HFFc6 (cell line): Measurements from ENCODE around the gene LNP1. TPM values are rescaled to one million over a fixed set of nuclear protein-coding genes. Genes with fewer than 3 reads are reported as not detected.

Experiments
- DNase-seq: peaks from one replicate; pipeline ENCODE4 v3.0.0-alpha.2; 2018
- H3K27ac Mint-ChIP-seq: 2 replicates; pipeline ENCODE4 v1.8.0; 2020; ENCODE audit warnings: mild to moderate bottlenecking, mixed read lengths
- H3K27me3 Mint-ChIP-seq: 2 replicates; pipeline ENCODE4 v1.8.0; 2021; ENCODE audit warnings: mild to moderate bottlenecking, moderate library complexity, mixed read lengths; ENCODE audit not compliant: insufficient read depth
- H3K36me3 Mint-ChIP-seq: 2 replicates; pipeline ENCODE4 v1.8.0; 2021; ENCODE audit warnings: low read depth, mixed read lengths
- H3K4me1 Mint-ChIP-seq: 2 replicates; pipeline ENCODE4 v1.8.0; 2020; ENCODE audit warnings: low read depth, mixed read lengths
- H3K4me3 Mint-ChIP-seq: 2 replicates; pipeline ENCODE4 v1.8.0; 2020; ENCODE audit warnings: mild to moderate bottlenecking, moderate library complexity, mixed read lengths
- H3K9me3 Mint-ChIP-seq: 2 replicates; pipeline ENCODE4 v1.8.0; 2020; ENCODE audit warnings: mild to moderate bottlenecking, mixed read lengths
- total RNA-seq, 6 experiments: library from RNA; stranded (reverse); fragmentation: NEBNext Ultra II Directional; extraction: Animal tissue kit (Norgen Biotek cat#: 25700); gene quantifications; 2 replicates in 1 of 6; 3 replicates in 5 of 6; pipeline ENCODE4 v1.2.3, GENCODE V29; 2021
- TF ChIP-seq, protein P1 (sequence below): fragments of 200-600 bp; sonication (generic); IDR thresholded peaks from 2 replicates; pipeline ENCODE4 v1.5.0; 2021; ENCODE audit warnings: antibody characterized with exemption, mild to moderate bottlenecking

LNP1 gene
- total RNA-seq, 6 experiments from 2014 or later = 1.1 to 2.7 (median 1.6) TPM

GRCh38 chr3:100404250-100404548 lies 2.9 kb downstream of the LNP1 start:
- Mint-ChIP-seq H3K9me3 (peaks cover 4% of the 10 kb centered on the region; the same call in 1 of the 2 replicates), H3K4me3 (no peak overlapping the region), H3K36me3 (peaks cover 35% of the 10 kb centered on the region), H3K4me1 (peaks cover 55% of the 10 kb centered on the region), H3K27ac (no peak overlapping the region), H3K27me3 (no peaks in the 10 kb centered on the region)
- DNase-seq = no peak
- TF ChIP-seq, protein P1, sequence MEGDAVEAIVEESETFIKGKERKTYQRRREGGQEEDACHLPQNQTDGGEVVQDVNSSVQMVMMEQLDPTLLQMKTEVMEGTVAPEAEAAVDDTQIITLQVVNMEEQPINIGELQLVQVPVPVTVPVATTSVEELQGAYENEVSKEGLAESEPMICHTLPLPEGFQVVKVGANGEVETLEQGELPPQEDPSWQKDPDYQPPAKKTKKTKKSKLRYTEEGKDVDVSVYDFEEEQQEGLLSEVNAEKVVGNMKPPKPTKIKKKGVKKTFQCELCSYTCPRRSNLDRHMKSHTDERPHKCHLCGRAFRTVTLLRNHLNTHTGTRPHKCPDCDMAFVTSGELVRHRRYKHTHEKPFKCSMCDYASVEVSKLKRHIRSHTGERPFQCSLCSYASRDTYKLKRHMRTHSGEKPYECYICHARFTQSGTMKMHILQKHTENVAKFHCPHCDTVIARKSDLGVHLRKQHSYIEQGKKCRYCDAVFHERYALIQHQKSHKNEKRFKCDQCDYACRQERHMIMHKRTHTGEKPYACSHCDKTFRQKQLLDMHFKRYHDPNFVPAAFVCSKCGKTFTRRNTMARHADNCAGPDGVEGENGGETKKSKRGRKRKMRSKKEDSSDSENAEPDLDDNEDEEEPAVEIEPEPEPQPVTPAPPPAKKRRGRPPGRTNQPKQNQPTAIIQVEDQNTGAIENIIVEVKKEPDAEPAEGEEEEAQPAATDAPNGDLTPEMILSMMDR = no peak

- TF ChIP-seq, protein P1 = no peak
- no peaks in the 10 kb centered on the region for H3K27me3 Mint-ChIP-seq
- H3K4me1 Mint-ChIP-seq = peaks cover 36% of the 10 kb centered on the region
- H3K27ac Mint-ChIP-seq = no peak overlapping the region
- no peak for DNase-seq
- H3K4me3 Mint-ChIP-seq = no peak overlapping the region
- H3K9me3 Mint-ChIP-seq = peaks cover 4% of the 10 kb centered on the region; the same call in 1 of the 2 replicates
- H3K36me3 Mint-ChIP-seq = peaks cover 38% of the 10 kb centered on the region
Measured at GRCh38 chr3:100407164-100407563, 5.8 kb downstream of the LNP1 start.

DNA sequence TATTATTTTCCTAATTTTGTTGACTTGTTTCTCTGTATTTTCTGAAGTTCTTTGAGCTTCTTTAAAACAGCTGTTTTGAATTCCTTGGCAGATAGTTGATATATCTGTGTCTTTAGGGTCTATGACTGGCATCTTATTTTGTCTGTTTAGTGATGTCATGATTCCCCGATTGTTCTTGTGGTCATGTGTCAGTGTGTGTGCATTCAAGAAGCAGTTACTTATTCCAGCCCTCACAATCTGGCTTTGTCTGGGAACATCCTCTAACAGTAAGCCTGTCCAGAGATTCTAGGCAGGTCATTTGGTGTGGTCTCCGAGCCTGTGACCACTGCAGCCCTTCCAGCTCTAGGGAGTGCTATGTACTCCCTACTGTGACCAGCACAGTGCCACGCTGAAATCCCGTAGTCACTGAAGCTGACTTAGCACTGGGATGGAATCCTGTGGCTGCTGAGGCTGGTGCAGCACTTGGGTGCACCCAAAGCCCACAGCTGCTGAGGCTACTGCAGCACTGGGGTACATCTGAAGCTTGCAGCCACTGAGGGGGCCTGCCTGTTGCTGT lies 6.7 kb downstream of the LNP1 start:
- H3K9me3 Mint-ChIP-seq = peaks cover 4% of the 10 kb centered on the region; the same call in 1 of the 2 replicates
- peaks cover 38% of the 10 kb centered on the region for H3K36me3 Mint-ChIP-seq
- H3K4me3 Mint-ChIP-seq = no peak overlapping the region
- no peaks in the 10 kb centered on the region for H3K27me3 Mint-ChIP-seq
- TF ChIP-seq, protein P1 = no peak
- H3K27ac Mint-ChIP-seq = no peak overlapping the region
- H3K4me1 Mint-ChIP-seq = peaks cover 28% of the 10 kb centered on the region
- no peak for DNase-seq

DNA sequence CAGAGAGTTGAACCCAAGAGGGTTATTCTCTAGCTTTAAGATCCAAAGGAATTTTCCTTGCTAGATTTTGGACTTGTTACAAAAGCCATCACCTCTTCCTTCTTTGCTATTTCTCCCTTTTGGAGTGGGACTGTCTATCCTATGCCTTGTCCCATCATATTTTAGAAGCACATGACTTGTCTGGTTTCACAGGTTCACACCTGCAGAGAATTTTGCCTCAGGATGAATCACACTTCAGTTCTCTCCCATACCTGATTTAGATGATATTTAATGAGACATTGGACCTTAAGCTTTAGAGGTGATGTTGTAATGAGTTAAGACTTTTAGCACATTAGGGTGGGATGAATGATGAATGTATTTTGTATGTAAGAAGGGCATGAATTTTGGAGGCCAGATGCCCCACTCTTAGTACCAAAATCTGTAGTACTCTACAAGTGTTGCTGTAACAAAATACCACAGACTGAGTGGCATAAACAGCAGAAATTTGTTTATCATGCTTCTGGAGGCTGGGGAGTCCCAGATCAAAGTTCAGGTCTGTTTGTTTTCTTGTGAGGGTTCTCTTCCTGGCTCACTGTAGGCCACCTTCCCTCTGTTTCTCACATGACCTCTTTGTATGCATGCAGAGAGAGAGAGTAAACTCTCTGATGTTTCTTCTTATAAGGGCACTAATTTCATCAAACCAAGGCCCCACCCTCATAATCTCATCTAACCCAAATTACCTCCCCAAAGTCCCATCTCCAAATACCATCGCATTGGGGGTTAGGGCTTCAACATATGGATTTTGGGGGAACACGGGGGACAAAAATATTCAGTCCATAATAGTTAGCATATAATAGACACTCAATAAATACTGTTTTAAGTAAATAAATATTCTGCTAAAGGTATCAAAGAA lies 10.0 kb downstream of the LNP1 start:
- no peak for DNase-seq
- Mint-ChIP-seq H3K36me3 (peaks cover 22% of the 10 kb centered on the region), H3K27me3 (no peaks in the 10 kb centered on the region), H3K9me3 (peaks cover 4% of the 10 kb centered on the region; the same call in 1 of the 2 replicates), H3K4me3 (no peak overlapping the region), H3K4me1 (no peaks in the 10 kb centered on the region), H3K27ac (no peak overlapping the region)
- TF ChIP-seq, protein P1 = no peak

DNA sequence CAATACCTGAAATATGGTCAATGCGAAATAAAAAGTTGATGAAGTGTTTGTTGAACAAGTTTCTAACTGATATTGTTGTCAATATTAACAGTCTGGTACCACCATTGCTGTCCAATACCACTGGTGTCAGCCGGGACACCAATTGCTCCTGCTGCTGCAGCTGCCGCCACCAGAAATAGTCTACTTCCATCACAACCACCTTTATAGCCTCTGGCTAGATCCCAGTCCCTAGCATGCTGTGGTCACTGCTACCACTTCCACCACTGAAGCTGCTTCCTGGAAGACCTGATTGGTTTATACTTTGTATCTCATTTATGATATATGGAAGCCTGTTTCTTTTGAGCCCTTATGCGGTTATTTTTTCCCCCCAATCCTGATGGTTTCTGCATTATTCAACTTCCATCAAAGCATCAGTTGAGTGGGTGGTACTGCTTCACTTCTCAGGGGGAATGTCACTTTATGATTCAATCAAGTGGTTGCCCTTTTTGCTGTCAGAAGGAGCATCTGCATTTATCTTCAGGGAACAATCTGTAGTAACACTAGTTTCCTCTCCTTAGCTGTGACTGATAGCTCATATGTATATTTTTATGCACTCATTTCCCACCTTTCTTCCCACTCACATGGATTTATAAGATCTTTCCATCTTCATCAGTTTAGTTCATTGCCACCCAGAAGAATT lies 11.7 kb downstream of the LNP1 start:
- no peak for DNase-seq
- H3K9me3 Mint-ChIP-seq = no peaks in the 10 kb centered on the region
- TF ChIP-seq, protein P1 = no peak
- no peak overlapping the region for H3K27ac Mint-ChIP-seq
- no peaks in the 10 kb centered on the region for H3K4me1 Mint-ChIP-seq
- peaks cover 12% of the 10 kb centered on the region for H3K36me3 Mint-ChIP-seq
- H3K27me3 Mint-ChIP-seq = no peaks in the 10 kb centered on the region
- no peak overlapping the region for H3K4me3 Mint-ChIP-seq
